BJ (cell line): ENCODE data around the gene SUGP2. TPM values are rescaled to one million over a fixed set of nuclear protein-coding genes. Genes with fewer than 3 reads are reported as not detected.
A peak's percentile ranks its signal among the peaks of the same experiment; 100 is the strongest.

ENCODE experiments used
- CTCF ChIA-PET: fragments of 350-600 bp; formaldehyde crosslinking; extraction: SDS; loops from one replicate; lab custom pipeline; 2021; ENCODE audit warnings: antibody characterized with exemption, inconsistent platforms; lab: Yijun Ruan, JAX
- POLR2A ChIA-PET: fragments of 300-600 bp; sonication (Branson Sonifier 250); formaldehyde crosslinking; extraction: SDS; loops from one replicate; lab custom pipeline; 2021; ENCODE audit warnings: antibody characterized with exemption; lab: Charles Lee
- DNase-seq: peaks from one replicate; pipeline ENCODE4 v3.0.0-alpha.2; 2011; ENCODE audit warnings: low read depth
- H3K27me3 ChIP-seq: 2 replicates; pipeline ENCODE4 v1.6.0; 2011; ENCODE audit warnings: low read length; ENCODE audit not compliant: control insufficient read depth, insufficient read depth
- H3K36me3 ChIP-seq: 2 replicates; pipeline ENCODE4 v1.5.1; 2011; ENCODE audit warnings: low read length; ENCODE audit not compliant: control insufficient read depth, insufficient read depth
- H3K4me3 ChIP-seq: 2 replicates; pipeline ENCODE4 v1.5.1; 2011; ENCODE audit warnings: low read depth, mild to moderate bottlenecking, control low read depth, low read length
- polyA plus RNA-seq: library from polyadenylated mRNA; depleted of rRNA; stranded (reverse); fragments of >200 nt; gene quantifications from 2 replicates; pipeline ENCODE4 v1.2.3, GENCODE V29; 2011
- TF ChIP-seq, protein P1 (sequence below): IDR thresholded peaks from 2 replicates; pipeline ENCODE4 v1.5.1; 2011; ENCODE audit warnings: low read depth, mild to moderate bottlenecking, control low read depth, inconsistent platforms, low read length, moderate library complexity; ENCODE audit not compliant: insufficient read depth

Gene SUGP2
- polyA plus RNA-seq, 1 experiment, result 37.4 TPM

DNA sequence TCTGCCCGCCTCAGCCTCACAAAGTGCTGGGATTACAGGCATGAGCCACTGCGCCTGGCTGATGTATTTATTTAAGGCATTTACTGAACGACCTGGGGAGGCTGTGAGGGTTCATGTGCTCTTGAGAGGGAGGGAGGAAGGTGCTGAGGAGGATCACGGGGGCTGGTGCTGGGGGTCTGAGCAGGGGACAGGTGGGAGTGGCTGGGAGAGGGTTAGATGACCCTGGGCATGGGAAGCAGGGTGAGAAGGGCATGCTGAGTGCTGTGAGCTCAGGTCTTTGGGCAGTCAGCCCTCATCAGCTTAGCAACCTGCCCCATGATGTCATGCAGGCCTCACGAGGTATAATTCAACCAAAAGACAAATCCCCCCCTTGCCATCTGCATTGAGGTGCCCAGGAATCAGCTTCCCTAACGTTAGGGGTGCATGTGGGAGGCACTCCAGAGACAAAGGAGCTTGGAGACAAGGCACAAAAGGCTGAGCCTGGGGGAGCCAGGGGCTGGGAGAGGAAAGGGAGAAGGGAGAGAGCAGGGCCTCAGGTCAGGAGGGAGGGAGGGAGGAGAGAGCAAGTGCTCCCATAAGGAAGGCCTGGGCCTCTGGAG, 36.4 kb downstream of the SUGP2 start:
- CTCF ChIA-PET, result interaction anchor here (0.6 to 5.3 kb wide), 3 partner anchors 9 to 151 kb away, joined by 3 to 44 read pairs (median 3); no protein-coding TSS in a partner anchor
- POLR2A ChIA-PET, result no interaction called here
- H3K27me3 ChIP-seq, result no peaks in the 10 kb centered on the region
- no peak overlapping the region for H3K4me3 ChIP-seq
- TF ChIP-seq, protein P1, sequence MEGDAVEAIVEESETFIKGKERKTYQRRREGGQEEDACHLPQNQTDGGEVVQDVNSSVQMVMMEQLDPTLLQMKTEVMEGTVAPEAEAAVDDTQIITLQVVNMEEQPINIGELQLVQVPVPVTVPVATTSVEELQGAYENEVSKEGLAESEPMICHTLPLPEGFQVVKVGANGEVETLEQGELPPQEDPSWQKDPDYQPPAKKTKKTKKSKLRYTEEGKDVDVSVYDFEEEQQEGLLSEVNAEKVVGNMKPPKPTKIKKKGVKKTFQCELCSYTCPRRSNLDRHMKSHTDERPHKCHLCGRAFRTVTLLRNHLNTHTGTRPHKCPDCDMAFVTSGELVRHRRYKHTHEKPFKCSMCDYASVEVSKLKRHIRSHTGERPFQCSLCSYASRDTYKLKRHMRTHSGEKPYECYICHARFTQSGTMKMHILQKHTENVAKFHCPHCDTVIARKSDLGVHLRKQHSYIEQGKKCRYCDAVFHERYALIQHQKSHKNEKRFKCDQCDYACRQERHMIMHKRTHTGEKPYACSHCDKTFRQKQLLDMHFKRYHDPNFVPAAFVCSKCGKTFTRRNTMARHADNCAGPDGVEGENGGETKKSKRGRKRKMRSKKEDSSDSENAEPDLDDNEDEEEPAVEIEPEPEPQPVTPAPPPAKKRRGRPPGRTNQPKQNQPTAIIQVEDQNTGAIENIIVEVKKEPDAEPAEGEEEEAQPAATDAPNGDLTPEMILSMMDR, result no peak
- H3K36me3 ChIP-seq, result peaks cover 21% of the 10 kb centered on the region
- DNase-seq, result no peak

DNA sequence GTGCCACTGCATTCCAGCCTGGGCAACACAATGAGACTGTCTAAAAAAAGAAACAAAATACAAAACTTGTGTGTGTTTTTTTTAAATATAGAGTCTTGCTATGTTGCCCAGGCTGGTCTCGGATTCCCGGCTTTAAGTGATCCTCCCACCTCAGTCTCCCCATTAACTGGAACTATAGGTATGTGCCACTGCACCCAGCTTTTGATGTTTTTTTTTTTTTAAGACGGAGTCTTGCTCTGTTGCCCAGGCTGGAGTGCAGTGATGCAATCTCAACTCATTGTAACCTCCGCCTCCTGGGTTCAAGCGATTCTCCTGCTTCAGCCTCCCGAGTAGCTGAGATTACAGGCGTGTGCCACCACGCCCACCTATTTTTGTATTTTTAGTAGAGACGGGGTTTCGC, 37.0 kb downstream of the SUGP2 start:
- CTCF ChIA-PET, result interaction anchor here (0.6 to 5.3 kb wide), 12 partner anchors 9 to 178 kb away, joined by 3 to 44 read pairs (median 6); no protein-coding TSS in a partner anchor
- POLR2A ChIA-PET, result no interaction called here
- Histone ChIP-seq H3K4me3 (no peak overlapping the region), H3K36me3 (peaks cover 25% of the 10 kb centered on the region), H3K27me3 (no peaks in the 10 kb centered on the region)
- TF ChIP-seq, protein P1, result no peak
- DNase-seq, result no peak

DNA sequence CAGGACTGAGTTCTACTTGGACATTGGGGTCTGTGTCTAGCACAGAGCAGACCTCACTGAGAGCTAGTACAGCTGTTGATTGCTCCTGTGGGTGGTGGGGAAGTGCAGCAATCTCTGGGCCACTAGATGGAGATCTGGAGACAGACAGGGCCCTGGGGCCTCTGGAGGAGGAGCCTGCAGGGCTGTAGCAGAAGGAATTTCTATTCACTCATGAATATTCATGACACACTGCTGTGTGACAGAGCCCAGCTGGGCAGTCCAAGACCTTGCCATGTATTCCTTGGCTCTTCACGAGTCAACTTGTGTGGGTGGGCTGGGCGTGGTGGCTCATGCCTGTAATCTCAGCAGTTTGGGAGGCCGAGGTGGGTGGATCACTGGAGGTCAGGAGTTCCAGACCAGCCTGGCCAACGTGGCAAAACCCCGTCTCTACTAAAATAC, 37.5 kb downstream of the SUGP2 start:
- TF ChIP-seq, protein P1, result peak; percentile 88
- Histone ChIP-seq H3K4me3 (no peak overlapping the region), H3K27me3 (no peaks in the 10 kb centered on the region), H3K36me3 (peaks cover 27% of the 10 kb centered on the region)
- ChIA-PET POLR2A (no interaction called here), CTCF (interaction anchor here (0.6 to 5.3 kb wide), 15 partner anchors 9 to 838 kb away, joined by 3 to 44 read pairs (median 5); no protein-coding TSS in a partner anchor)
- peak; percentile 50 for DNase-seq

DNA sequence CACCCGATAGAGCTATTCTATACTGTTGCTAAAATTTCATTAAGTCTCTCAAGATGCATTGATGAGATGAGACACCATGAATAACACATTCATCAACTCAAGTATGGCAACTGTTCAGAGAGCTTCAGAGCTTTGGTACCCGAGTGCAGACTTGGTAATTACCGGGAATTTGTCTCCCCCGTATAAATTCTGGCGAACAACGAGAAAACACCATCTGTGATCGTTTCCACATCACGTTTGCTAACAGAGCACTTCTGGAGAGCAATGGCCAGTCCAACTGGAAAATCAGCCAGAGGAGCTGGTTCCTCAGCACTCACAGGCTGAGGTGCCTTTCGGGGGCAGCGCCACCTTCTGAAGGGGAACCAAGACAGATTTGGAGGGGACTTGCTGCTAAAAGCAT, 40.2 kb downstream of the SUGP2 start:
- Histone ChIP-seq H3K36me3 (peaks cover 25% of the 10 kb centered on the region), H3K4me3 (no peak overlapping the region), H3K27me3 (no peaks in the 10 kb centered on the region)
- TF ChIP-seq, protein P1, result no peak
- CTCF ChIA-PET, result interaction anchor here (1.2 kb wide), 1 partner anchor 182 kb away, joined by 3 read pairs; no protein-coding TSS in a partner anchor
- DNase-seq, result no peak
- POLR2A ChIA-PET, result no interaction called here

DNA sequence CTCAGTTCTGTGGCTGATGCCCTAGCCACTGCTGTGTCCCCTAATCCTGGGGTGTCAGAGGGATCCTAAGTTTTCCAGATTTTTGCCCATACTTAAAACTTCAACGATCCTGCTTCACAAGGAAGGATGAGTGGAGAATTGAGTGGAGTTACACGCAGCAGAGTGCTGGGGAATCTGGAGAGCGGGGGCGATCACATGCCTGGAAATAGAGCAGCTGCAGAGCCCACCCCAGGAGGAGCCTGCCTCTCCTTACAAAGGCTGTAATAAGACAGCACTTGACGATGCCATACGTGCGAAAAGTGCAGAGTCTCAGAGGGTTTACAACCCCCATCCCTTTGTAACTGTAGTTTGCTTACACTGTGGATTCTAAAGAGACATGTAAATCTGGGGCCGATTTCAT, 40.6 kb downstream of the SUGP2 start:
- no peak for DNase-seq
- Histone ChIP-seq H3K4me3 (no peak overlapping the region), H3K36me3 (peaks cover 25% of the 10 kb centered on the region), H3K27me3 (no peaks in the 10 kb centered on the region)
- POLR2A ChIA-PET, result no interaction called here
- TF ChIP-seq, protein P1, result no peak
- CTCF ChIA-PET, result interaction anchor here (1.2 kb wide), 1 partner anchor 182 kb away, joined by 3 read pairs; no protein-coding TSS in a partner anchor
